Peyer's patch (tissue), 4 donors: Measurements from ENCODE around the gene DGCR6L.
"Not testable (repeated sequence)": the region's sequence is repeated elsewhere in the genome, so short reads cannot be mapped to it uniquely, and the experiment has no call there.

Source experiments
- CTCF ChIP-seq, 6 experiments: fragments of 450-650 bp in 4 of 6; fragments of 200-600 bp in 2 of 6; sonication (generic) in 1 of 6; IDR thresholded peaks; one replicate each; pipeline ENCODE4 v1.5.1; 2017 to 2019; ENCODE audit warnings: antibody characterized with exemption in 6 of 6, mild to moderate bottlenecking in 3 of 6, moderate library complexity in 1 of 6
- POLR2A ChIP-seq, 2 donors: fragments of 450-650 bp; IDR thresholded peaks; one replicate each; pipeline ENCODE4 v1.5.1; 2017; ENCODE audit warnings: antibody characterized with exemption in 2 of 2, mild to moderate bottlenecking in 2 of 2, moderate library complexity in 2 of 2

GRCh38 chr22:20352536-20352935 lies 32.7 kb upstream of the DGCR6L start:
- TF ChIP-seq CTCF, POLR2A (IDR thresholded peaks at IDR 0.05): not testable (repeated sequence)
